GM19240 (cell line): Measurements from ENCODE around the gene GALNT6.
A peak's percentile ranks its signal among the peaks of the same experiment; 100 is the strongest.

Source experiments
- DNase-seq: peaks from one replicate; pipeline ENCODE4 v3.0.0; 2011; ENCODE audit warnings: low spot score; ENCODE audit not compliant: insufficient read length

The GALNT6 gene

DNA sequence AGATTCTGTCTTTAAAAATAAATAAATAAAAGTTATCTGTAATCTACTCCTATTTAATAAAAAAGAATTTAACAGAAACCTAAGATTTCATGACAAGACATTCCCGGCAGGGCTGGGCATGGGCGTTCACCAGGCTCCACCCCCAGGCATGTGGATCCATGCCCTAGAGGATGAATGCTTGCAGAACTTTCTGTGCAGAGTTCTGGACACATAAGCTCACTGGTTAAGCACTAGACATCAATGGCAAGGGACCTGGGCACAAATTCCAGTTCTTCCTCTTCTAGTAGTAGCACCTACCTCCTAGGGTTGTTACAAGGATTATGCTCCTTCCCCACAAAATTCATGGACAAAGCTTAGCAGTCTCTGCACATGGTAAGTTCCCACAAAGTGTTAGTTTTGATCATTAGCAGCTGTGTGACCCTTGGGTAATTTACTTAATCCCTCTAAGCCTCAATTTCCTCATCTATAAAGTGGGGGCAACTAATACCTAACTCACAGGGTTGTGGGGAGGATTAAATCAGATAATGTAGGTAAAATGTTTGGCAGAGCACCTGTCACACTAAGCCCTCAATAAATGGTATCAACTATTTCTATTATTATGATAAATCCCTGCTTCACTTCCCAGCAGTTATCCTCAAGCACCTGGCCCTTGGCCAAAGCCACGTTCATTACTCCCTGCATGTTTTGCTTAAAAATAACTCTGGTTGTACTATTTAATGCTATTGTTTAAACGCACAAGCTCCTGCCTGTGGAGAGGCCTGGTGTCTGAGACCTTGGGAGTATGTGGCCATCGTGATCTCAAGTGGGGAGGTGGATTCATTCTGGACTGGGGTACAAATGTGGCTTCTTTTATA lies 9.8 kb downstream of the GALNT6 start:
- DNase-seq, result no peak

DNA sequence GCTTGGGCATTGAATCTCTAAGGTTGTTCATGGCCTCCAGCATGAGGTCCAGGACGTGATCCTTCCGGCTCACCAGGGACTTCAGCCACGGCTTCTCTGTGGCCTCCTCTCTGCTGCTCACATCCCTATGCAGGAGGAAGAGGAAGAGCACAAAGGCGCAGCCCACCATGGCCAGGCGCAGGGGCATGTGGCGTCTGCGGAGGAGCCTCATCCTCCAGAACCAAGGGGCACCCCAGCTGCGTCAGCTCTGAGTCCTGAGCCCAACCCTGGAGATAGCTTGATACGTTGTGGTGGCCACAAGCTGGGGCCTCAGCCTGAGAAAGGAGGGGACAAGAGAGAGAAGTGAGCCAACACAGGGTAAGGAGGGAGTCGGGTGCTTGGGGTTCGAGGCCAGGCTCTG lies 11.6 kb downstream of the GALNT6 start:
- DNase-seq, result no peak

DNA sequence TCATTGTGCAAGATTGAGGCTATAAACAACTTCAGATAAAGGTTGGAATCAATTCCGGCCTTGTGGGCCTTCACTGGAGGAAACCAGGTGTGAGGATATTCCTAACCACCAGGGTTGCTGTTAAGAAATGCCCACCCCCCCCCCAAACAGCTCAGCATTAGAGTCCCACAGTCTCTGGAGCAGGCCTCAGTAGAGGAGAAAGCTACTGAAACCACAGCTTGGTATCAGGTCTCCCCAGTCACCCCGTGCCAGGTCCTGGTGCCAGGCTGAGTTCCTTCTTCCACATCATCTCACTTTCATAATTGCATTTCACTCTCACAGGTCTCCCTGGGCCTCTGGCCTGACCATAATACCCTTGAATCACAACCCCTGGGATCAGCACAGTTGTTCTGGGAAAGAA lies 12.5 kb downstream of the GALNT6 start:
- DNase-seq, result no peak

DNA sequence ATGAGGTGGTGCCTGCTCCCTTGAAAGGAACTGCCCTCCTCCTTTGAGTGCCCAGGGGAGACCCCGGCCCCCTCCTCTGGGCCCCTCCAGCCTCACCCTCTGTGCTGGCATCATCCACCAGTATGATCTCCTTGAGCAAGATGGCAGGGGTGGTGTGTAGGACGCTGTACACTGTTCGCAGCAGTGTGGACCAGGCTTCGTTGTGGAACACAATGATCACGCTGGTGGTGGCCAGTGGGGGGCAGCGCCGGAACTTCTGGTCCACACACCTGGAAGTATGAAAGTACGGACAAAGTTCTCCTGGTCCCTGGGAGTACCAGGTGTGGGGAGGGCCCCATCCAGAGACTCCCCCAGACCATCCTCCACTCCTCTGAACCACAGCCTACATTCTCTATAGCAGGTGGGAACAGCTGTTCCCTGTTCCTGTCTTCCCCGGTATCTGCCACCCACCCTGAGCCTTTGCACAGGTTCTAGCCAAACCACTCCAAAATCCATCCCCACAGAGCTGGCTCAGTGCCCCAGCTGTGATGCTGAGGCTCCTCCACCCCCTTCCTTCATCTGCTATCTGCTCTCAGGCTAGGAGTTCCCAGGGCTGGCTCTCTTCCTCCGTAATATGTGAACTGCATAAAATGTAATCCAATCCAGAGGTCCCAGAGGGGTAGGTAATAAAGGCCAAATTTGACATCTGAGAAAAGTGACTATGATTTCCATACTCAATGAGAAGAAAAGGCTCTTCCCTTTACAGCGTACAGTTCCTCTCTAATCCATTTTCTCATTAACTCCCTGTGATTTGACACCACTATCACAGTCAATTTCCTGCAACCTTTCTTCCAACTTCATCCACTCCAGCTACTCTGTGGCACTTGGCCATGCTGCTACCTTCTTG lies 13.9 kb downstream of the GALNT6 start:
- DNase-seq, result no peak

DNA sequence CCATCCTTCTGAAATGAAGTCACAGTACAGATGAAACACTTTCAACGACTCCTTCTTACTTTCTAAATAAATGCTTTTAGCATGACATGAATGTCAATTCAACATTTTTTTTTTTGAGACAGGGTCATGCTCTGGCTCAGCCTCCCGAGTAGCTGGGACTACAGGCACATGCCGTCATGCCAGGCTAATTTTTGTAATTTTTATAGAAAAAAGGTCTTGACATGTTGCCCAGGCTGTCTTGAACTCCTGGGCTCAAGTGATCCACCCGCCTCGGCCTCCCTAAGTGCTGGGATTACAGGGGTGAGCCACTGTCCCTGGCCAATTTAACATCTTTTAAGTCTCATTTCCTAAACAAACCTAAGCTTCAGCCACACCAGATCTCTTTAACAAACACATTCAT lies 16.4 kb downstream of the GALNT6 start:
- DNase-seq, result no peak

DNA sequence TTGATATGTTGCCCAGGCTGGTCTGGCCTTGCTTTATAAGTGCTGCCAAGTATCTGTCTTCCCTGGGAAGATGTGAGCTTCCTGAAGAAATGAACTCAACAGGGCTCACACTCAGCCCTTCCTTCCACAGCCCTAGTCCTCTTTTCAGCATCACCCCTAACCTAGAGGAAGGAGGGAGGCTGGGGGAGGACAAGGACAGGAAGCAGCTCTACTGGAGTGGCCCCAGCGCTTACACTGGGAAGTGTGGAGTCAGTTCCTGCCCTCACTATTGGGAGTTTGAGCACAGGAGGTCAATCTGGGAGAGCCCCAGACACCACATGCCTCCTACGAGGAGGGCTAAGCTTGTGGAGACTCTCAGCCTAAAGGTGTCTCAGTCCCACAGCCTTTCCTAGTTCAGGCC lies 16.8 kb downstream of the GALNT6 start:
- no peak for DNase-seq

DNA sequence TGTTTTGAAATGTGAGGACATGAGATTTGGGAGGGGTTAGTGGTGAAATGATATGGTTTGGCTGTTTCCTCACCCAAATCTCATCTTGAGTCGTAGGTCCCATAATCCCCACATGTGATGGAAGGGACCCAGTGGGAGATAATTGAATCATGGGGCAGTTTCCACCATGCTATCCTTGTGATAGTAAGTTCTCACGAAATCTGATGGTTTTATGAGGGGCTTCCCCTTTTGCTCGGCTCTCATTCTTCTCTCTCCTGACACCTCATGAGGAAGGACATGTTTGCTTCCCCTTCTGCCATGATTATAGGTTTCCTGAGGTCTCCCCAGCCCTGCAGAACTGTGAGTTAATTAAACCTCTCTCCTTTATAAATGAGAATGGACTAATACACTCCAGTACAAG lies 18.0 kb downstream of the GALNT6 start:
- no peak for DNase-seq

DNA sequence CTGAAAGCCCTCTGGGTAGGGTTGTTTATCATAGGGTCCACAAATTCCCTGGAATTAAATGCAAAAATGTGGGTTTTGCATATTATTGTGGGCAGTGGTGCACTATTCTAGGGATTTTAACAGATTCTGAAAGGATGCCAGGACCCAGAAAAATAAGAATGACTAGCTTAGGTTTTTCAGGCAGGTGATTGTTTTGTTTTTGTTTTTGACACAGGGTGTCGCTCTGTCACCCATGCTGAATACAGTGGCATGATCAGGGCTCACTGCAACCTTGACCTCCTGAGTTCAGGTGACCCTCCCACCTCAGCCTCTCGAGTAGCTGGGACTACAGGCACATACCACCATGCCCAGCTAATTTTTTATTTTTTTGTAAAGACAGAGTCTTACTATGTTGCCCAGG lies 19.2 kb downstream of the GALNT6 start:
- DNase-seq, result no peak

DNA sequence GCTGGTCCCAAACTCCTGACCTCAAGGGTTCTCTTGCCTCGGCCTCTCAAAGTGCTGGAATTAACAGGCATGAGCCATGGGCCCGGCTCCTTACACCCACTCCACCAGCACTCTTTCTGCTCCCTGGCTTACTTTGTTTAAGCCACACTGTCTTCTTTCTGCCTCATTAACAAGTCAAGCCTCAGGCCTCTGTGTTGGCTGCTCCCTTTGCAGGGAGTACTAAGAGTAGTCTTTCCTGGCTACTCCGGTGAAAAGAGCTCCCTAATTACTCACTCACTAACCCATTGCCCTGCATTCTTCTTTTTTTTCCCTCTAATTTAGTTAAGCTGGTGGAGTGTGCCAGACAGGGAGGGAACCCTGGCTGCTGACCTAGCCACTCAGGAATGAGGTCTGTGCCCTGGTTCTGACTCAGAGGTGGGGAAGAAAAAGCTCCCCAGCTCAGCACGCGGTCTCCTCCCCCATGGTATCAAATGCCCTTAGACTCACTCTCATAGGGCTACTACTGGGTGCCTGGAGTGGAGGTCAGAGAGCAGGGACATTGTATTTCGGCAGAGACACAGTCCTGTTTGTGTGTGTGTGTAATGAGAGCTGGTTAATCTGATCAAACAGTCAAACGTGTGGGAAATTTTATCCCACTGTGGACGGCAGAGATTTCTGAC lies 19.8 kb downstream of the GALNT6 start:
- DNase-seq, result no peak

DNA sequence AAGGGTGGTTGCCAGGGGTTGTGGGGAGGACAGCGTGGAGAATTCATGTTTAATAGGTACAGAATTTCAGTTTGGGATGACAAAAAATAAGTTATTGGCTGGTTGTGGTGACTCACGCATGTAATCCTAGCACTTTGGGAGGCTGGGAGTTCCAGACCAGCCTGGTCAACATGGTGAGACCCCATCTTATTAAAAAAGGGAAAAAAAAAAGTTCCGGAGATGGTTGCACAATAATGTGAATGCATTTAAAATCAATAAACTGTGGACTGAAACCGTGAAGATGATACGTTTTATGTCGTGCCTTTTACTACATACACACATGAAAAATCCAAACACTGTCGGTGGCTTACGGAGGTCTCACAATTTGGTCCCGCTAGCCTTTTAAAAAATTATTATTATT lies 20.5 kb downstream of the GALNT6 start:
- no peak for DNase-seq

DNA sequence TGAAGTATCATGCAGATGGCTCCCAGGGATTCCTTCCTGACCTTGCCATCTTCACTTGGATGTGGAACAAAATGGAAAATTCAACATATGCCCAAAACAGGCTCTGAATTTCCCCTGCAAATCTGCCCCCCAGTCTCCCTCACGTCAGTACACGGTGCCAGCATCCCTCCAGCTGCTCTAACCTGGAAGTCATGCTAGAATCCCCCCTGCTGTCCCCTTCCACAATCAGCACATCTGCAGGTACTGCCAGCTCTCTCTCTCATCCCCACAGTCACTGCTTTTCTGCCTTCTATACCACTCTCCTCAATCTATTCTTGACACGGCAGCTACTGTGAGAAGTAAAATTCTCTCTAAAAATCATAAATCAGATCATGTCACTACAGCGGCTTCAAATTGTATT lies 21.6 kb downstream of the GALNT6 start:
- no peak for DNase-seq

DNA sequence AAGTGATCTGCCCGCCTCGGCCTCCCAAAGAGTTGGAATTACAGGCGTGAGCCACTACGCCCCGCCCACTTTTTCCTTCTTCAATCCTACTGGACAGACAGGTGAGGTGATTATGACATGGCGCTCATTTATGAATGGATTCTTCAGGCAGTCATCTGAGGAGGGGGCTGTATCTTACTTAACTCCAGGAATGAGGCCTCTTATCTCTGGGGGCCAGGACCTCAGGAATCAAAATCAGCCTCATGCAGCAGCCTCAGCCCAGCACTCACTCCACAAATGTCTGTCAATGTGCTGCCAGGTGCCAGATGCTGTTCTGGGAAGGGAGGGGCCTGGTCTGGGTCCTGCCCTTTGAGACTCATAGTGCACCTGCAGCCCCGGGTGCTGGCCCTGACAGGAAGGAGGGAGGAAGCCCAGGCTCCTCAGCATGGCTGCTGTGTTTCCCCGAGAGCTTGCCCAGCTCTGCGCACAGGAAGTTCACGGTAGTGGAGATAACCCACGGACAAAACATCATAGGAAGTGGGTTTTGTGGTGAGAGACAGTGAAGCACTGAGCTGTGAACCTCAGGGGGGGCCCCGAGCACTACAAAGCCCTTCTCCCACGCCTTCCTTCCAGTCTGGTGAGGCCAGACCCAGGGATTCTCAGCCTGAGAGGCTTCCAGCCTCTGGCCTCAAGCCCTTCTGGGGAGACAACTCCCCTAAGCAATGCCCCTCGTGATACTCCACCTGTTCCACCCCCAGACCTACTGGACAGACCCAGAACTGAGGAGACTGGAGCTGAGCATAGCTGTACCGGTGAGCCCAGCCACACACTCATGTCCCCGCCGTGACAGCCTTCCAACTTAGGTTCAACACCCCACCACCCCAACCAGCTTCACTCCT lies 22.3 kb downstream of the GALNT6 start:
- DNase-seq, result peak; percentile 100

DNA sequence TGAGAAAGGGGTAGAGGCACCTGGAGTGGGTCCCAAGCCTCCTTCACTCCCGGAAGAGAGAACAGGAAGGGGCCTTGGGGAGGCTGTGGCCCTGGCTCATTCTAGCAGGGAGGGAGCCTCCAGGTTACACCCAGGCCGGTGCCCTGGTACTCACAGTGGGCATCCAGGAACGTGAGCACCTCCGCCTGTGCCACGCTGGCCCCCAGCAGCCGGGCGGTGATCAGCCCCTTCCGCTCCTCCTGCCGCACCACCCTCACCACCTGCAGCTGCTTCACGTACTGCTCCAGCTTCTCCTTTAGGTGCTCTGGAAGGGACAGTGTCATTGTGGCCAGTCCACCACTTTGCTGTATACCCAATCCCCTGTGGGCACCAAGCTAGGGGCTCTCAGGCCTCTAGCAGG lies 25.9 kb downstream of the GALNT6 start:
- no peak for DNase-seq

DNA sequence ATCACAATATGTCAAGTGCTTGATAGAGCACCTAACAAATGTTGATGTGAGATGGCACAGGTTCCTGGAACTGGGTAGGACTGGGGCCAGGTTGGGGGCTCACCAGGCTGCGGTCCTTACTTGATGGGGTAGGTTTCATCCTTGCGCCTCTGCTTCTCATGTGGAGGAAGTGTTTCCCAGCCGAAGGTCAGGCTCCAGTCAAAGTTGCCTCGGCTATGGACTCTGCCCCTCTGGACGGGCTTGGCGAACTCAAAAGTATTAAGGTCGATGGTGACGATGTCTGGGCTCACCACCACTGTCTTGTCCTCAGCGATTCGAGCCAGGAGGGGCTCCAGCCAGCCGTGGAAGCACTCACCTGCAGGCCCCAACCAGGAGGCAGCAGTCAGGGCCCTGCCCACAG lies 27.2 kb downstream of the GALNT6 start:
- no peak for DNase-seq

DNA sequence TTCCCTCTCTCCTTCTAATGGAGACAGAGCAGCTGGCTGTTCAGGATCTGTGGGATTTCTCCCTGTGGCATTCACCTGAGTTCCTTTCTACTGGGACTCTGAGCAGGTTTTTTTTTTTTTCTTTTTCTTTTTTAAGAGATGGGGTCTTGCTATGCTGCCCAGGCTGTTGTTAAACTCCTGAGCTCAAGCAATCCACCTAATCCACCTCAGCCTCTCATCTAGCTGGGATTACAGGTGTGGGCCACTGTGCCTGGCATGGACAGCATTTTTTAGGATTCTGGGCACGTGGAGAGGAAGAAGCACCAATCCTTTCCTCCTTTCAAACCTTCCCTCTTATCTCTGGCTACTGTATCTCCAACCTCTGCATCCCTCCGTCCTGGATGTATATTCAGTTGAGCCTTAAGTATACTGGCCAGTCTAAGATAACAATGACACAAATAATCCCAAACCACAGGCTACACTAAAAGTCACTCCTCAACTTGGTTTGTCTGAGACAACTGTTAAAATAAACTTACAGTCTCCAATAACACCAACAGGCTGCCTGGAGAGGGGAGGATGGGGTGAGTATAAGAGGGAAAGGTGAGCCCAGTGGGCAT lies 28.4 kb downstream of the GALNT6 start:
- no peak for DNase-seq

DNA sequence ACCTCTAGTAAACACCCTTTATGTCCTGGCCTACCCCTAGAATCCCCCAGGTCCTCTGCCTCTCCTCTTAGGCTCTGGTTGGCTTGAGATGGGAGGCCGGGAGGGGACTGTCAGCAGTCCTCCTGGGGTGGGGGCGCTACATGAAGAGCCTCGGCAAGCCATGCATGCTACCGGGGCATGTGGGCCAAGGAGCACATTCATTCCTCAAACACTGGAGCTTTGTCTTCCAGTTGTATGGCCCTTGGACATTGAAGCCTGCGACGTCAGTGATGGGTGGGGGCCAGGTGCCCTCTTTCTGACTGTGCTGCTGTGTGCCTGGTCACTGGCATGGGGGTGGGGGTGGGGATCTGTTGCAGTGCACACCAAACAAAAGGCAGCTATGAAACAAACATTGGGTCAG lies 28.9 kb downstream of the GALNT6 start:
- no peak for DNase-seq

DNA sequence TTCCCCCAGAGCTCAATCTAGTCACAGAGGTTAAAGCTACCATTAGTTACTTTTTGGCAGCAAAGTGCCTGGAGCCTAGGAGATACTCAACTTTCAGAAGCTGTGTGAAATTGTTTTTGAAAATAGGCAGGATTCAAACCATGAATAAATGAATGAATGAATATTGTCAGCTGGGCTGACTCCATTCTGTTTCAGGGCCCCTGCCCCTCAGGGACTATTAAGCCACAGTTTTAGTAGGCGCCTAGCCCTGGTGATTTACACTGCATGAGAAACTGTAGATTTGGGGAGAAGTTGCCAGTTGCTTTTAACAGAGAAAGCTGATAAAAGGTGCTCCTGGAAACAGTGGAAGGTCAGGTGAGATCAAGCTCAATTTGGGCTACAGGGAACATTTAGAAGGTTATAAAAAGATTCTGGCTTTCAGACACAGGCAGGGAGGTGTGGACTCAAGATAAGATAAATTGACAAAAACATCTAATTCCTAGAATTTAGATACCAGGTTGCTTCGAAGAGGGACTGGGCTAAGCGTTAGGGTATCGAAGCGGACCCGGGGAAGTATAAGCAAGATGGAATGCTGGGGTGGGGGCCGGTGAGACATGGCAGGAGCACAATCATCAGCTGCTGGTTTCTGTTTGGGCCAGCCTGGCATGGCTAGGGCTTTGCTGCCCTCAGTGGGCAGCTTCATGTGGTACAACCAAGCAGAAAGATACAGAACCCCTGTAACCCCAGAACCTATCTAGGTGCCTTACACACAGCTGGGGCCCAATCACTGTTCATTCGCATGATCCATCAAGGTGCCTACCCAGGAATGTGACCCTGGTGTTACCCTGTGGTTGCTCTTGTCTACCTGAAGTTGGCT lies 29.8 kb downstream of the GALNT6 start:
- no peak for DNase-seq

DNA sequence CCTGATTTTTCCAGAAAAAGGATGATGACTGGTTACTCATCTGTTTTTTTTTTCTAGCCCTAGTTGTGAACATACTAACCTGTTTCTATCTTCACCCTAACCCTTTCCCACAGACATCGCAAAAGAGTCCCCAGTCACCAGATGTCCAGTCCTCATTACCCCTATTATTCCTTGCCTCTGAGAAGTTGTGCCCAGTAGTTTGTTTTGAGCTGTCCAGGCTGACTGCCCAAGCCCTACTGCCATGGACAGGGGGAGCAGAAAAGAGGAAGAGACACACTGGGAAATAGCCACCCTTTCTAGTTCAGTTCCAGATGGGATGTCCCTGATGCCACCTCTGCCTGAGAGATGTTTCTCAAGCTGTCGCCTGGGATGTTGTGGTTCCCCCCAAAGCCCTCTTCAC lies 30.9 kb downstream of the GALNT6 start:
- no peak for DNase-seq

DNA sequence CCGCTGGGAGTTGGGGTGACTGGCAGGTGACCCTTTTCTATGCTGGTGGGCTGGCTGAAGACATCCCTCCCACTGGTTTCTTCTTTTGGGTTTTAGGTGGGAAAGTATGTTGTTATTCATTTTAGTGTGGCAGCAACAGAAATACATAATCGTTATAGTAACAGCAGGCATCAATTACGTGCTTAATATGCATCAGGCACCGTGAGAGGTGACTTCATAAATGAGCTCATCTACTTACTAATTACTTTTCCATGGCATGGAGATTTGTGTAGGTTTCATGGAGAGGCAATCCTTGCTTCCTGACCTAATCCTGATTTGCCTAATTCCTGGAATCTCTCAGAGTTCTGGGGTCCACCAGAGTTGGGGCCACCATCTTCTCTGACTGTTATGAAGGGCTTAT lies 31.4 kb downstream of the GALNT6 start:
- DNase-seq, result no peak

DNA sequence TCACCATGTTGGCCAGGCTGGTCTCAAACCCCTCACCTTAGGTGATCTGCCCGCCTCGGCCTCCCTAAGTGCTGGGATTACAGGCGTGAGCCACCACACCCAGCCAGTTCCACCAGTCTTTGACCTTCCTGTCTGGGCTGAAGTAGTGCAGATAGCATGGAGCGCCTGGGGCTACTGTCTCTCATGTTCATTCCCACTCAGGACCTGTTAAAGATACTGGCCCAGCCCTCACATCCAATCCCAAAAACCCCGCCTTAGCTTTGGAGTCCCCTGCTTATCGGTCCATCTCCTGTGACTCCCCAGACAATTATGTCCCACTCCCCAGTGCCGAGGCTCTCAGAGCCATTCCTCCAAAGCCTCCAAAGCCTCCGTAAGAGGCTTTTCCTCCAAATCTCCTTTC lies 32.7 kb downstream of the GALNT6 start:
- no peak for DNase-seq
